ENCODE measurements around the gene STAT4.
A peak's percentile ranks its signal among the peaks of the same experiment; 100 is the strongest.

The STAT4 gene

GRCh38 chr2:191152482-191153240 is 1.9 kb upstream of the STAT4 start:
- H3K4me3 ChIP-seq (ENCODE audit: low read depth, low read length) = no peak overlapping the region
- DNase-seq (ENCODE audit: low read depth) = no peak

DNA sequence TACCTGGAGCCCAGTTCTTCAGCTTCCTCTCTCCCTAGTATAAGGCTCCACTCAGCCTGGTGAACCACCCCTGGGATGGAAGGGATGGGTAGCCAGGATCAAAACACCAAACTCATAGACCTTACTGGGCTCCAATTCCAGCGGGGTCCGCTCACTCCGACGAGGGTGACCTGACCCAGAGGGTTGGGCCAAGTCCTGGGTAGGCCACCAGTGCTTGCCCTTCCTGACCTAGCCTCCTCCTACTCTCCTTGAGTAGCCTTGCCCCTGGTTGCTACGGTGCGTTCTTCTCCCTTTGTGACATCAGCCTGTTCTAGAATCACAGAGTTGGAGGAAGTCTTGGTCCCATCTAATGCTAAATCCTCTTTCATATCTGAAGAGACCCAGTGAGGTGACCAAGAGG is 537 bp upstream of the STAT4 start:
- no peak overlapping the region for H3K4me3 ChIP-seq (ENCODE audit: low read depth, low read length)
- DNase-seq (ENCODE audit: low read depth) = no peak

DNA sequence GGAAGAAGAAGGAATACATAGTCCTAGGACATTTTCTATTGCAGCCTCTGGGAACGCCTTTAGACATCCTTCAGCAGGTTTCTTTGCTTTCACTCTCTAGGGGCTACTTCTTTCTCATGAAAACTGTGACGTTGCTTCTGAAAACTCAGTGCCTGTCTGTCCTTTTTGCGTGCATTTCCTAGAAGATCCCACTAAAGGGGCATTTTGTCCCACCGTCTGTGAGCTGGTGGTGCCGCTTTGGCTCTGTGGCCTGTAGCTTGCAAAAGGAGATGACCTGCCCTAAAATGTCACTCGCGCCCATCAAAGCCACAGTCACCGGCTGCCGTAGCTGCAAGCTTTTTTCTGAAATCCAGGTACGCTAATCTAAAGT is 579 bp downstream of the STAT4 start:
- no peak for DNase-seq (ENCODE audit: low read depth)

GRCh38 chr2:191149391-191149790 is 1.4 kb downstream of the STAT4 start:
- DNase-seq (ENCODE audit: low read depth) = no peak
- no peak overlapping the region for H3K4me3 ChIP-seq (ENCODE audit: low read depth, low read length)

More for the DNA sequence above, 579 bp downstream of the STAT4 start:
- peak overlapping the region; percentile 50 for H3K4me3 ChIP-seq (ENCODE audit: low read depth, low read length)

DNA sequence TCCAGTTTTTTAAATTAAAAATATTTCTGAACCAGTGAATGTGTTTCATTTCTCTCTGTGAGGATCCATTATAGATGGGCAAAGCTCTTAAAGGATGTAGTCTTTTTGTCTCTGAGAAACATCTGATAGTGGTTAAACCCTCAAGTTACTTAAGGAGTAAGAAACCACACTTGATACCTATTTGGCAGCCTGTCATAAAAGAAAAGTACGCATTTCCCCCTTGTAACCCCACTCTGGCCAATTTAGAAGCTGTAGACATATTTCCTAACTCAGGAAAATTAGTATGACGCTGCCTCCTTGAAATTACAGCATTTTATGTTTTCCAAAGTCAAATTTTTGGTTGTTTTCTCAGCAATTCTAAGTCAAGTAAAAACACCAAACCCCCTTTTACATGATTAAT is 2.0 kb downstream of the STAT4 start:
- no peak for DNase-seq (ENCODE audit: low read depth)
- no peak overlapping the region for H3K4me3 ChIP-seq (ENCODE audit: low read depth, low read length)

- no peak overlapping the region for H3K4me3 ChIP-seq (ENCODE audit: low read depth, low read length)
- DNase-seq (ENCODE audit: low read depth) = no peak
These were observed 2.5 kb downstream of the STAT4 start for GRCh38 chr2:191148281-191148680.

GRCh38 chr2:191145769-191146471 is 4.9 kb downstream of the STAT4 start:
- H3K4me3 ChIP-seq (ENCODE audit: low read depth, low read length) = no peak overlapping the region
- no peak for DNase-seq (ENCODE audit: low read depth)

DNA sequence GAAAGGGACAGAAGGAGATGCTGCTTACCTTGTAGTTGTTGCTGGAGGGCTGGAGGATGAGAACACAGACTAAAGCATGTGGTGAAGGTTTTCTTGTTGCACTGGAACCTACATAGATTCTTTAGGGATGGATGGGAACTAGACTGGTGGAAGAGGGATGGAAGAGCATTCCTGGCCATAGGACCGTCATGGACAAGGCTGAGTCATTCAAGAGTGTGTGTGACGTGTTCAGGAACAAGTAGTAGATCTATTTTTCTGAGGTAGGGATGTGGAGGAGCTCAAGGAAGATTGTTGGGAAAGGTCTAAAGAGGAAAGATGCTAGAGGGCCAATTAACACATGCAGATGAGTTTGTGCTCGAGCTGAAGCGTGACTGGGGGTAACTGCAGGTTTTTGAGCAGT is 6.6 kb downstream of the STAT4 start:
- DNase-seq (ENCODE audit: low read depth) = no peak
- H3K4me3 ChIP-seq (ENCODE audit: low read depth, low read length) = no peak overlapping the region

DNA sequence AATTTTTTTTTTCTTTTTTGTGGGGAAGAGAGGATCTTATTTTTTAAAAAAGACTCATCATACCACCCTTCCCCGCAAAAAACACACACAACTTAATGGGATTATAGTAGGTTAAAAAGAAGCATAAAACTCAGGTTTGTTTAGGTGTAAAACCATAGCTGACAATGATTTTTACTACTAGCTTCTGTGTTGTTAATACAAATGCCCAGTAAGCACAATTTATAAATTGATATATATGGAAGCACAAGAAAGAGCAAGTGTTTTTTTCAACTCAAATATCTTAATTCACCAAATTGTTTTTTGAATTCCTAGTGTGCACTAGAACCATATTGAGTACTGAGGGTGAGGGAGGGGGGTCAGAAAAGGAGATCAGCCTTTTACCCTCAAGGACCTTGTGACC is 7.0 kb downstream of the STAT4 start:
- DNase-seq (ENCODE audit: low read depth) = no peak
- H3K4me3 ChIP-seq (ENCODE audit: low read depth, low read length) = no peak overlapping the region

DNA sequence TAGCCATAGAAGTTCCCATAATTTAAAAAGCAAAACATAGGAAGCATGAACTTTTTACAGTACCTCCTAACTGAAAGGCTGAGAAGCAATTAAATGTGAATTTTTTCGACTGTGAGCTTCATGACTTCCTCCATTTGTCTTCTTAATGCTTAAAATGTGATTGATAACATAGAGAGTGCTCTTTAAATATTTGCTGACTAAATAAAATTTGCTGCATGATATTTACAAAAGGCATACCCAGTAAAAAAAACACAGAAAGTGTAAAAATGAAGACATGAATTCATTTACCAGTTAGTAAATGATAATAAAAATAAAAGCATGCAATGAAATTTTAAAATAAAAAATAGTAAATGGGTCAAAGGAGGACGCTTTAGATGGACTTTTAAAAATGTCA is 21.9 kb downstream of the STAT4 start:
- DNase-seq (ENCODE audit: low read depth) = no peak
- H3K4me3 ChIP-seq (ENCODE audit: low read depth, low read length) = no peak overlapping the region

GRCh38 chr2:191128172-191128910 is 22.5 kb downstream of the STAT4 start:
- no peak for DNase-seq (ENCODE audit: low read depth)
- H3K4me3 ChIP-seq (ENCODE audit: low read depth, low read length) = no peak overlapping the region

DNA sequence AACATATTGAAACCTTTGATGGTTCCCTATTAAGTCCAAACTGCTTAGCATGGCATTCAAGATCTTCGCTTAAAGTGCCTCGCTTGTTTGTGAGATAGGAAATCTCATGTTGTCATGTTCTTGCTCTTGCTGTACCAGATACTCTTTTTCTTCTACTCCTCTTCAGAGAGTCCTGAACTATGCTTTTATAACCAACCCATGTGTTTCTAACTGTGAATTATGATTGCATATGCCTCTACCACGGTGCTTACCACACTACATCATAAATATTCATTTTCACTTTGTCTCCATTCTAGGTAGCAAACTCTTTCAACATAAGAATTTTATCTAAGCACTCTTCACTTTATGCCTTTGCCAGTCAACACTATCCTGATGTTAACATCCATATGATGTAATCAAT is 23.6 kb downstream of the STAT4 start:
- no peak for DNase-seq (ENCODE audit: low read depth)
- no peak overlapping the region for H3K4me3 ChIP-seq (ENCODE audit: low read depth, low read length)

DNA sequence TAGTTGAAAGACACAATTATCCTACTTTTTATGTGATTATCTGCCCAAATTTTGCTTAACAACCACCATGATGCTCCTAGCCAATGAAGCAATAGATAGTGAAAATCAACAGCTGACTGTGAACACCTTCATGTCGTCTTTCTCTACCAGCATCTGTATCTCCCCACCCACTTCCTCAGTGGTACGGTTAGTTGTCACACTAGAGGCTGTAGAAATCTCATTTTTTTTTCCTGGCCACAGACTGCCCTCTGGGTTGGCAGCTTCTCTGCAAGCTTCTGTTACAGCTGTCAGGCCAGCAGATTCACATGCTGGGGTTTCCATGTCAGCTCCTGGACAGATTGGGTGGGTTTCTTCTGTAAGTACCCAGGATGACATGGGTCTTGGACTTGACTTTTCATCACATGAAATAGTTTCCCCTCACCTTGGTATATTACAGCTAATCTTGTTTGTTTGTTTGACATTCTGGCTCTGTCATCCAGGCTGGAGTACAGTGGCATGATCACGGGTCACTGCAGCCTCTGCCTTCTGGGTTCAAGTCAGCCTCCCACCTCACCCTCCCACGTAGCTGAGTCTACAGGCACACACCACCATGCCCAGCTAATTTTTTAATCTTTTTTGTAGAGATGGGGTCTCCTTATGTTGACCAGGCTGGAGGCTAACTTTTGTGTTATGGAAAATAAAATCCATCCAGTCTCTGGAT is 24.3 kb downstream of the STAT4 start:
- H3K4me3 ChIP-seq (ENCODE audit: low read depth, low read length) = no peak overlapping the region
- no peak for DNase-seq (ENCODE audit: low read depth)

DNA sequence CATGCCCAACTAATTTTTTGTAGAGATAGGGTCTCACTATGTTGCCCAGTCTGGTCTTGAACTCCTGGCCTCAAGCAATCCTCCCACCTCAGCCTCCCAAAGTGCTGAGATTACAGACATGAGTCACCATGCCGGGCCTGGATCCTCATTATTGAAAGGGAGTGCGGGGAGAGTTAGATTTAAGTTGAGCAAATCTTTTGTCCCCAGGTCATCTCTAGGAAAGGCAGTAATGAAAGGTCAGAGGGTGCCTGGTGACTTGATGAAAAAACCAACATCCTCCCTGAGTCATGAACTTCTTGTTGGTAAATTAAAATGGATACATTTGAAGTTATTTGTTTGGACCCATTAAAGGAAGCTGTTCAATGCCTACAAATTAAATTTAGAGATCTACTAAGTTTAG is 25.1 kb downstream of the STAT4 start:
- no peak for DNase-seq (ENCODE audit: low read depth)

GRCh38 chr2:191122638-191123294 is 28.0 kb downstream of the STAT4 start:
- no peak for DNase-seq (ENCODE audit: low read depth)
- H3K4me3 ChIP-seq (ENCODE audit: low read depth, low read length) = no peak overlapping the region

More for the DNA sequence above, 25.1 kb downstream of the STAT4 start:
- no peak overlapping the region for H3K4me3 ChIP-seq (ENCODE audit: low read depth, low read length)

DNA sequence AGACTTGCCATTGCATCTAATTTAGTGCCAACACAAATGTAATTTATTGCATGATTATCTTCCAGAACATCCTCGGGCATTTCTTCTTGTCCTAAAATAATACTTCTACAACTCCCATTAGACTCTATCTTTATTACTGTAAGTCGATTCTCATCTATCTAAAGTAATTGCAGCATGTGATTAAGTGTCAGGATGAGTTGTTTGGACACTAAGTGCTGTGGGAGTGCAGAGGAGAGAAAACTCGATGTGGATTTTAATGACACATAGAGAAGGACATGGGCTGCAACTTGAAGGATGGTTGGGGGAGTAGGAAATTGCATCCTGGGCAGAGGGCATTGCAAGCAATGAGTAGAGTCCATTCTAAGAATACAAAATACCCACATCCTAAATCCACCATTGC is 33.5 kb downstream of the STAT4 start:
- DNase-seq (ENCODE audit: low read depth) = no peak
- H3K4me3 ChIP-seq (ENCODE audit: low read depth, low read length) = no peak overlapping the region

- no peak for DNase-seq (ENCODE audit: low read depth)
- H3K4me3 ChIP-seq (ENCODE audit: low read depth, low read length) = no peak overlapping the region
These were observed 35.0 kb downstream of the STAT4 start for GRCh38 chr2:191115804-191116203.

DNA sequence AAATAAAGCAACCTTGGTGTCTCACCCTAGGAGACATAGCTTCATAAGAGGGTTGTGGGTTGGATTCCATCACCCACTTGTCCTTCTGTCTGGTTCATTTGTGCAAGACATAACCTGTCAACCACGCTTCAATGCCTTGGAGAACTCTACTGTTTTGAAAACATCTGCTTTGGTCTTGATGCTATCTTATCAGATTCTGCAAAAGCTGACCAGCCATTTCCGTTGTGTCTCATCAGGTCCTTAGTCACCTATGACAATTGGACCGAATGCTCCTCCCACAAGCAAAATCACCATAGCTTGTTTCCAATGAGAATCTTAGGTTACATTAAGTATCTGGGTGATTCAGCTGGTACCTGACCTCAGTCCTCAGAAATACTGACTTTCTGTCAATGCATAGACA is 35.4 kb downstream of the STAT4 start:
- H3K4me3 ChIP-seq (ENCODE audit: low read depth, low read length) = no peak overlapping the region
- DNase-seq (ENCODE audit: low read depth) = no peak

DNA sequence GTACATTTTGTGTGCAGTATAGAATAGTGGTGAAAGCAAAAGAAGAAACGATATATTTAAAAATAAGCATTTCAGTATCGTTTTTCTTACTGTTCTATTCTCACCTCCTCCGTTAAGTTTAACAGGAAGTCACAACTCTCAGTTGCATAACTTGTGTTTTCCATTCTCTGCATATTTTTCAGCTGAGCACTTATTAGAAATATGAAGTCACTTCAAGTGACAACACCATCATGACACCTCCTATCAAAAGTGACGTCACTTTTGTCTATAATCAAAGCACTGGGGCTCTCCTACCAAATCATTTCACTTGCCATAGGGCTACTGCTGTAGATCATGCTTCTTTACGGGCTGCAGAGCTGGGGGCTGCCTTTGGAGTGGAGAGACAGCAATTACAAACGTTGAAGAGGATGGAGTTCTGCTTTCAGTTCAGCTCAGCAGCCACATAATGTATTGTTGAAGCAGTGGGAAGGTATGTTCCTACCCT is 36.3 kb downstream of the STAT4 start:
- DNase-seq (ENCODE audit: low read depth) = no peak
- H3K4me3 ChIP-seq (ENCODE audit: low read depth, low read length) = no peak overlapping the region

Measured in skeletal muscle cell (primary cell).